Medulla oblongata (tissue), 1 donor: ENCODE results near the gene ITGA1.
"Not testable (repeated sequence)": the region's sequence is repeated elsewhere in the genome, so short reads cannot be mapped to it uniquely, and the experiment has no call there.

Experiments
- DNase-seq: peaks from one replicate; pipeline ENCODE4 v3.0.0-alpha.2; 2015; ENCODE audit errors: extremely low spot score

ITGA1 gene

GRCh38 chr5:52801329-52801728 is 13.6 kb downstream of the ITGA1 start:
- peak; percentile 53 for DNase-seq

DNA sequence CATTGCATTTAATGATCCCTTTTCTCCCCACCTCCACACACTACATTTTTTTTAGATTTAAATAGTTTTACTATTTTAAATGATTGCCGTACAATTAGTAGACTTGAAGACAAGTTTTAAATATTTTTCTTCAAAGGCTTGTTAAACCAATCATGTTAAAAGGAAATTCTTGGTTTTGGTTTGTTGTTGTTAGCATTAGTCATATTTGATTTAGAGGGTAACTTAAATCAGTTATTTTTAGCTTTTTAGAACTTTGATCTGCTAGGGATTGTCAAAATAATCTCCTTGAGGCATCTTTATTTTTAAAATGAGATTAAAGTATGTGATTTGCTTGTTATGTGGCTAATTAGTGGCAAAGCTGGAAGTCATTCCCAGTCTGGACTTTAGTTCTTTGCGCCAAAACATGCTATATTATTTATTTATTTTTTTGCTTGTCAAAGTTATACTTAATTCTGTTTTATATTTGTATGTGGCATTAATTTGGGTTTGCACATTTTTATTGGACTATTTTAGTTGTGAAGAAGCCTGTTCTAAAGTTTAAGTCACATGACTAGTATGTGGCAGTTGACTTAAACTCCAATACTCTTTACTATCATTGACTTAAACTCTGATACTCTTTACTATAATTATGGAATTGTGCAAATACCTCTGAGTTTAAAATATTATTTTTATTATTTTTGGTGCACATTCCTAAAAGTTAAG is 14.7 kb downstream of the ITGA1 start:
- no peak for DNase-seq

GRCh38 chr5:52802974-52803336 is 15.2 kb downstream of the ITGA1 start:
- no peak for DNase-seq

- DNase-seq, result no peak
These were observed 16.7 kb downstream of the ITGA1 start for GRCh38 chr5:52804387-52804791.

GRCh38 chr5:52804981-52805380 is 17.3 kb downstream of the ITGA1 start:
- no peak for DNase-seq

- no peak for DNase-seq
These were observed 17.9 kb downstream of the ITGA1 start for GRCh38 chr5:52805615-52806014.

DNA sequence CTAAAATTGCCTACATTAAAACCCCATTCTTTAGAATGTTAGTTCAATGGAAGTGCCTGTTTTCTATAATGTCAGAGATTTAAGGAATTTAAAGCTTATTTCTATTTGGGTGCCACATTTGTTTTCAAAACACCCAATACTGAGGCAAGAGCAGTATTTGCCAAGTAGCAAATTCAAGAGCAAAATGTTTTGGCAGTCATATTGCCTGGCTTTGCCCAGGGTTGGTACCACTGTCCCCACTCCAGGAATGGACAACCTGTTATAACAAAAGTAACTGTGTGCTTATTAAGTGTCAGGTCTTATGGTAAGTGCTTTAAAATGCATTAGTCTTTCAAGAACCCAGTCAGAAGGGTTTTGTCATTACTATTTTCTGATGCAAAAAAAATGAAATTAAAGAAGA is 19.3 kb downstream of the ITGA1 start:
- peak; percentile 32 for DNase-seq

- DNase-seq, result no peak
These were observed 20.0 kb downstream of the ITGA1 start for GRCh38 chr5:52807723-52808122.

DNA sequence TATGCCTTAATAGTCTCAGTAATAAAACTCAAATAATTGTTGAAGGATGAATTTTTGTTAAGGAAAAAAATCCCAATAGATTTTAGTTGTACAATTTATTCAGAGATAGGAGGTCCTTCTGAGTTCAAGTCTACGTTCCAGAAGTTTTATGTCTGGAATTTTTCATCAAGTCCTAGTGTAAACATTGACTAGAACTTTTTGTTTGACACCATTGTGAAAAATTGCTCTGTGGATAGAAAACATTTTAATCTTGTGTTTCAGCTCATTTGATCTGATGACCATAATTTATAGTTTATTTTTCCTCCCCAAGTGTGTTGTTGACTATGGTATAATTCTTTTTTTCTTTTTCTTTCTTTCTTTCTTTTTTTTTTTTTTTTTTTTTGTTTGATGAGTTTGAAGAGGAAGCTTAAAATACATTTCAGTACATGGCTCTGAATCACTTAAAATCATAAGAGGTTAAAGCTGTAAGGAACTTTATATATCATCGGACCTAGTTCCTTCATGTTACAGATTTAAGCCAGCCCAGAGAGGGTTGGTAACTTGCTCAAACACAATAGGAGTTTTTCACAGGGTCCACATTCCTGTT is 20.7 kb downstream of the ITGA1 start:
- DNase-seq, result no peak

DNA sequence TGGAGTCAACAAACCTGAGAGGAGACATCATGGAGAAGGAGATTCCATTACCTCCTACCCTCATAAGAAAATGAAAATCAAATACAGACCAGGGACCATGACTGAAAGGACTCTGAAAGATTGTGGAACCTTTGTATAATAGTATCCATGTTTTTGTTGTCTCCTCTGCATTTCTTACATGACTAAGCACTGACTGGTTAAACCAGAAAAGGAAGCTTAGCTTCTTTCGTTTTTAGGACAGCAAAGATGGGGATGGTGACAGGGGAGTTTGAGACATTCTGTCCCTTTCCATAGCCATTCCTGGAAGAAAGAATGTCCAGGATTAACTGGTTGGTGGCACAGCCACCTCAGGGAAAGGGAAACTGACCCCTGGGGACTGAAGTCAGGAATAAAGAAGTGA is 22.2 kb downstream of the ITGA1 start:
- DNase-seq, result no peak

DNA sequence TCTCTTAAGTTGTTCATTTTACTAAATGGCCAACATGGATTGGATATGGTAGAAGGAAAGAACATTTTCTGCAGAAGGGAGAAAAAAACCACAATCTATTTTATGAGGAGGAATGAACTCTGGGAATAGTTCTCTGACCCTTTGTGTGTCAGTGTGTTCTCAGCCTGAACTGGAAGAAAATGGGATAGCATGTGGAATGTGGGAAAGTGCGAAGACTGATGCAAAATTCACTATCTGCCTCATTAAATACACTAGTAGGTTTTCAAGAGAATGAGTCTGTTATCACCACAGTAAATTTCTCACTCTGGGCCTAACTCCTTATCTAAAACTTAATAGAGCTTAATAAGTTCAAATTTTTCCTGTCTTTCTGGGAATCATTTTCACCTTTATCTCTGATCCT is 22.7 kb downstream of the ITGA1 start:
- no peak for DNase-seq

DNA sequence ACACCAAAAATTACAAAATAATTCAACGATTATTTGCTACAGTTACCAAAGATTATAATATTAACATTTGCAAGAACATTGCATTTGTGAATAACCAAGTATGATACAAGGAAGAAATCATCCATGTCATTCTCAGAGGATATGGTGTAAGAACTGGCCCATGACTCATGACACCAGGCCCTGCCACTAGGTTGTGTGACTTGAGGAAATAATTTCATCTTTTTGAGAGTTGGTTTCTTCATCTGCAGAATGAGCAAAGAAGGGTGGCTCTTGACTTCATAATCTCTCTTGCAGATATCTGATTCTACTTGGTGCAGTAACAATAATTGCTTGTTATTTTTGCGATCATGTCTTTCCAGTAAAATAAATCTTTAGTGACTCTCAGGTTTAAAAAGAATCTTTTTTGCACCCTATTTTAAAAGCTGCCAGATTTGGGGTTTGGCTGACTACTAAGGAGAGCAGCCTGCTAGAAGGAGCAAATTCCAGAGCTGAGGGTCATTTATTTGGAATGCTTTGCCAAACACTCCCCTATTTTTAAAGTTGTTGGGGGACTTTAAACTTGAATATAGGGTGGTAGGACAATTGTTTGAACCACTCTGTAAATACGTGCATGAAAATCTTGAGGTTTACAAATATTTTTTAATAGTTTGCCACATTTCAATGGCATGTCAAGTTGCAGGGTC is 23.5 kb downstream of the ITGA1 start:
- DNase-seq, result no peak

DNA sequence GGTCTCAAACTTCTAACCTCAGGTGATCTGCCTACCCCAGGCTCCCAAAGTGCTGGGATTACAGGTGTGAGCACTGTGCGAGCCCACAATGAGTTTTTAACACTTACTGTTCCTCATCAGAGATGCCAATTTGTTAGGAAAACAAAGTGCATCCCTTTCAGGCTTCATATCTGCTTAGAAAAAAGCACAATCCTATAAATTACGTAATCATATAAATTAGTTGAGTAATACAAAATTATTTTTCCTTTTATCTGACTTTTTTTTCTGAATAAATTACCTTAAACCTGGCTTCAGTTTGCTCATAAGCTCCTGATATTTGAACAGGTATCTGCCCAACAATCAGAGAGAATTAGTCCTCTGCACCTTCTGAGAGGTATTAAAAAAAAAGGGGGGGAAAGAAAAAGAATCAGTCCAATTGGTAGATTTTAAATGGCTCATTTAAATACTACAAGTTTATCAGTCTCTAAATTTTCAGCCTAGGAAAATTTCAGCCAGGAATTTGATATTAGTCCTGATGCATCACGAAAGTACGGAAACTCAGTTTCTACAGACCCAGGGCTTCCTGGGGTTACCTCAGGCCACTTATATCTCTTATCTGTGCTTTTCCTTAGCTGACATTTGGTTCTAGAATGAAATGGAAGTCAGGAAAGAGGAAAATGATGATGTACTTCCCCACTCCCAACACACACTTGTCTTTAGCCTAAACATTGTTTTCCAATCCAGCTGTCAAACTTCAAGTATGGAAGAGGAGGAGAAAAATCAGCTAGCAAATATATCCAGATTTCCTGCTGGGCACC is 26.8 kb downstream of the ITGA1 start:
- no peak for DNase-seq

- no peak for DNase-seq
These were observed 30.1 kb downstream of the ITGA1 start for GRCh38 chr5:52817818-52818217.

- DNase-seq, result no peak
These were observed 30.6 kb downstream of the ITGA1 start for GRCh38 chr5:52818360-52818759.

DNA sequence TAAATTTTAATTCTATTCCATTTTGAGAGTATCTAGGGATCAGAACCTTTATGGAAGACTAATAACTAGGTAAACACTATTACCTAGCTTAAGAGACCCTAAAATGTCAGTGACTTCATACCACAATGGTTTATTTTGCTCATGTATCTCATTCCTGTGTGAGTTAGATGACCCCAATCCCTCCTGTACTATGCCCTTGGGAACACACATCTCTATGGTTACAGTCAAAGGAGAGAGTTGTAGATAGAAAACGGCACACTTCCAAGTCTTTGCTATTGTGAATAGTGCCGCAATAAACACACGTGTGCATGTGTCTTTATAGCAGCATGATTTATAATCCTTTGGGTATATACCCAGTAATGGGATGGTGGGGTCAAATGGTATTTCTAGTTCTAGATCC is 31.1 kb downstream of the ITGA1 start:
- DNase-seq, result not testable (repeated sequence)

DNA sequence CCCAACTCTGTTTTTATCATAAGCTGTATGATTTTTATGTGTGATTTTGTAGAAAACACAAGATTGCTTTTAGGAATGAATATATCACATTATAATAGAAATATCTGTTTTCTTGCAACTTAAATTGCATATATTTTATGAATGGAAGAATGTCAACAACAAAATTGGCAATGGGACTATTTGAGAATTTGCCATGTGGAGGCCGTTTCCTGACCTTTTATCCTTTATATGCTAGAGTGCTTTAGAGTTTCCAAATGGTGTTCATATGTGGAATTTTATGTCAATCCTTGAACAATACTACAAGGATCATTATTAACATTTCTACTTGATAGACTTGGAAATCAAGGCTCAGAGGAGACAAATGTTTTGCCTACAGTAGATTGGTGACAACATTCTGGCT is 34.2 kb downstream of the ITGA1 start:
- no peak for DNase-seq

DNA sequence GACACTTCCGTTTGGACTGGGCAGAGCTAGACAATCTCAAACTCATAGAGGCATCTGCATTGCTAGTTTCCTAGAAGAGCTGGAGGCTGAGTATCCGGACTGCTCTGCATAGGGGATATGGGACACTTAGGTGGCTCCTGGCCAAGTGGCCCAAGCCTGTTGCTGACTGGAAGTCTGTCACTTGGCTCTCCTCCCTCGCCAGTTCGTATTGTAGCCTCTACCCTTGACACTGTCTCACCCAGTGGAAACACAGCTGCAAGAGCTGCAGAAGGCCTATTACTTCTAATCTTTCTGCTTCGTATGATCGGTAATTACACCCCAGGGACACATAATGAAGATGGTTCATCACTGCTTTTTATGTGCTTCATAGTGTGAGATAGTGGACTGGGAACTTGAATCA is 34.7 kb downstream of the ITGA1 start:
- DNase-seq, result no peak

- DNase-seq, result no peak
These were observed 37.1 kb downstream of the ITGA1 start for GRCh38 chr5:52824827-52825226.

- DNase-seq, result no peak
These were observed 38.1 kb downstream of the ITGA1 start for GRCh38 chr5:52825826-52826225.

DNA sequence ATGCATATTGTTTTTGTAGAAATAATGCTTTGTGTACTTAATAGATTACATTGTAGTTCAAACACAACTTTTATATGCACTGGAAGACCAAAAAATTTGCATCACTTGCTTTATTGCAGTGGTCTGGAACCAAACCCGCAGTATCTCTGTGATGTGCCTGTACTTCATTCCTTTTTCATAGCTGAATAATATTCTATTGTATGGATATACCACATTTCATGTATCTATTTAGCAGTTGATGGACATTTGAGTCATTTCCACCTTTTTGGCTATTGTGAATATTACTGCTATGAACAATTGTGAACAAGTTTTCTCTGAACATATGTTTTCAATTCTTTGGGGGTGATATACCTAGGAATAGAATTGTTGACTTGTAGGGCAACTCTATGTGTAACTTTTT is 40.1 kb downstream of the ITGA1 start:
- DNase-seq, result no peak

GRCh38 chr5:52829664-52830063 is 41.9 kb downstream of the ITGA1 start:
- no peak for DNase-seq

GRCh38 chr5:52830650-52831049 is 42.9 kb downstream of the ITGA1 start:
- DNase-seq, result no peak
